Choroid plexus epithelial cell (primary cell): ENCODE results near the gene ALDOA.
"Not testable (repeated sequence)": the region's sequence is repeated elsewhere in the genome, so short reads cannot be mapped to it uniquely, and the experiment has no call there.

Experiments
- DNase-seq: peaks from one replicate; pipeline ENCODE4 v3.0.0-alpha.2; 2010; ENCODE audit warnings: low read depth
- H3K4me3 ChIP-seq: 2 replicates; pipeline ENCODE4 v1.5.1; 2011; ENCODE audit warnings: low read depth, mild to moderate bottlenecking, control low read depth, low read length, moderate library complexity
- CTCF ChIP-seq: conservative IDR thresholded peaks from 2 replicates; pipeline ENCODE4 v1.5.1; 2011; ENCODE audit warnings: low read depth, mild to moderate bottlenecking, control low read depth, inconsistent platforms, low read length, moderate library complexity

The ALDOA gene

GRCh38 chr16:30030011-30030685 is 35.4 kb upstream of the ALDOA start:
- TF ChIP-seq CTCF = no peak
- no peak overlapping the region for H3K4me3 ChIP-seq
- DNase-seq = no peak

- no peak for DNase-seq
- no peak within 1 kb of the TSS for H3K4me3 ChIP-seq
- TF ChIP-seq CTCF = no peak
Measured at GRCh38 chr16:30030841-30031413, 34.6 kb upstream of the ALDOA start, which contains the start of gene TLCD3B. TLCD3B (minus strand) TSS chr16:30031271; CDS start chr16:30030527, 744 bp downstream.

DNA sequence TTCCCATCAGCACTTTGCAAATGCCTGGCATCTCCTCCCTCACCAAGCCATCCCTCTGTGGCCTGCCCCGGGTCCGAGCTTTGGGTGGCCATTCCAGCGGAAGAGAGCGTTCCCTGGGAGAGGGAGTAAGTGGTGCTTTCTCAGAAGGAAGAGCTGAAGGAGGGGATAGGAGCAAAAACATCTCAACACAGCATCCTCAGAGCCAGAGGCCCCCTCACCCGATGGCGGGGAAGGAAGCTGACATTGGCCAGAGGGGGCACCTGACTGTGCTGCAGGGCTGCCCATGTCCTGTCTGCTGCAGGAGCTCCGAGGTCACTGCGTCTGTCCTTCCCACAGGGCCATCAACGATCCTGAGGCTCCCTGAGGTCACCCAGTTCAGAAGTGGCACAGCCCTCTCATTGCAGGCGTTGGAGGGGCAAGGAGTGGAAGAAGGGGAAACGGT is 34.1 kb upstream of the ALDOA start:
- TF ChIP-seq CTCF = no peak

GRCh38 chr16:30032083-30032819 is 33.3 kb upstream of the ALDOA start:
- peak; percentile 83 for TF ChIP-seq CTCF
- peak; percentile 81 for DNase-seq
- H3K4me3 ChIP-seq = no peak overlapping the region

More for the DNA sequence above, 34.1 kb upstream of the ALDOA start:
- no peak for DNase-seq
- no peak overlapping the region for H3K4me3 ChIP-seq

GRCh38 chr16:30033270-30033669 is 32.3 kb upstream of the ALDOA start:
- TF ChIP-seq CTCF = no peak
- no peak overlapping the region for H3K4me3 ChIP-seq
- DNase-seq = no peak

DNA sequence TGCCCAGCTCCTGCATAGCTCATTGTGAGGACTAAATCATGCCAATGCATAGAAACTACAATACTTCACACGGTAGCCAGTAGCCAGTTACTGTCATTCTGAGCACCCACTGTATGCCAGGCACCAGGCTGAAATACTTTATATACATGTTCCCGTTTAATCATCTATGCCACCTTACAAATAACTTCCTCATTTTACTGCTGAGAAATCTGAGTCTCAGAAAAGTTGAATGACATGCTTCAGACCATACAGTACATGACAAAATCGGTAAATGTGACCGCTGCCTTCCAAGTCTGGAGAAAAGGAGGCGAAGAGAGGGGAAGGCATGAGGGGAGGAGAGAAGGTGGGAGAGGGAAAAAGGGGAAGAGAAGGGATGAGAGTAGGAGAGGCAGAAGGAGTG is 25.3 kb upstream of the ALDOA start:
- H3K4me3 ChIP-seq = no peak overlapping the region
- no peak for DNase-seq
- TF ChIP-seq CTCF = no peak

DNA sequence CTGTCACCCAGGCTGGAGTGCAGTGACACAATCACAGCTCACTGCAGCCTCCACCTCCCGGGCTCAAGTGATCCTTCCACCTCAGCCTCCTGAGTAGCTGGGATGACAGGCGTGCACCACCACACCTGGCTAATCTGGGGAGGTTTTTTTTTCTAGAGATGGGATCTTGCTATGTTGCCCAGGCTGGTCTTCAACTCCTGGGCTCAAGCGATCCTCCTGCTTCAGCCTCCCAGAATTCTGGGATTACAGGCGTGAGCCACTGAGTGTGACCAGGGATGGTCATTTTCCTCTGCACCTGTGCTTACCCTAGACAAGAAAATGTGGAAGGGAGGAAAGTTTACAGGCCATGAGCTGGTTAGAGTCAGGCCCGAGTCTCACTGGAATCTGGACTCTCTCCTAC is 24.9 kb upstream of the ALDOA start:
- not testable (repeated sequence) for DNase-seq, H3K4me3 ChIP-seq
